GM19035 (cell line): ENCODE measurements around the gene USF3.

ENCODE experiments used
- ATAC-seq: cut with Tn5 transposase; IDR thresholded peaks from one replicate; pipeline ENCODE4 v1.9.1; 2021; ENCODE audit not compliant: unreplicated experiment

The USF3 gene

DNA sequence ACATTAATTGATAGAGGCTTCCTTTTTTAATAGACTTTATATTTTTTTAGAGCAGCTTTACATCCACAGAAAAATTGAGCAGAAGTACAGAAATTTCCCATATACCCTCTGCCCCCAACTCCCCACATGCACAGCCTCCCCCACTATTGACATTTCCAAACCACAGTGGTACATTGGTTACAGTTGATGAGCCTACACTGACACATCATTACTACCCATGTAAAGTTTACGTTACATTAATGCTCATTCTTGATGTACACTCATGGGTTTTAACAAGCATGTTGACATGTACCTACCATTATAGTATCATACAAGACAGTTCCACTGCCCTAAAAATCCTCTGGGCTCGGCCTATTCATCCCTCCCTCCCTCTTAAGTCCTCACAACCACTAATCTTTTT lies 78.7 kb downstream of the USF3 start:
- no peak for ATAC-seq

- ATAC-seq = no peak
These were observed 80.5 kb downstream of the USF3 start for GRCh38 chr3:113615976-113616375.

- ATAC-seq = no peak
These were observed 82.0 kb downstream of the USF3 start for GRCh38 chr3:113614402-113614801.

DNA sequence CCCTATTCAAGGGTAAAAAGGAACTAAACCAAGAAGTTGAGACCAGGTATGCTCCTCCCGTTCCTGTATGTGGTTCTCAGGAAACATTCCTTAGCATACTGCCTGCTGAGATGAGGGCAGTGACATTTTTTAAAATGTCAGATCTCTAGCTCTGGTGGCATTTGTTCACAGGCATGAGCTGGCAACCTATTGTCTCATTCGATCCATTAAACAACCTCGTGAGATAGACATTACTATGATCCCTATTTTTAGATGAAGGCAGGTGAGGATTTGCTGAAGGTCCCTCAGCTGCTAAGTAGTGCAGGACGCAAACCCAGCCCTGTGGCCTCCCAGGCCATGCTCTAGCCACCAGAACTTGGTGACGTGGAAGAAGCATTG lies 89.2 kb downstream of the USF3 start:
- ATAC-seq = no peak

DNA sequence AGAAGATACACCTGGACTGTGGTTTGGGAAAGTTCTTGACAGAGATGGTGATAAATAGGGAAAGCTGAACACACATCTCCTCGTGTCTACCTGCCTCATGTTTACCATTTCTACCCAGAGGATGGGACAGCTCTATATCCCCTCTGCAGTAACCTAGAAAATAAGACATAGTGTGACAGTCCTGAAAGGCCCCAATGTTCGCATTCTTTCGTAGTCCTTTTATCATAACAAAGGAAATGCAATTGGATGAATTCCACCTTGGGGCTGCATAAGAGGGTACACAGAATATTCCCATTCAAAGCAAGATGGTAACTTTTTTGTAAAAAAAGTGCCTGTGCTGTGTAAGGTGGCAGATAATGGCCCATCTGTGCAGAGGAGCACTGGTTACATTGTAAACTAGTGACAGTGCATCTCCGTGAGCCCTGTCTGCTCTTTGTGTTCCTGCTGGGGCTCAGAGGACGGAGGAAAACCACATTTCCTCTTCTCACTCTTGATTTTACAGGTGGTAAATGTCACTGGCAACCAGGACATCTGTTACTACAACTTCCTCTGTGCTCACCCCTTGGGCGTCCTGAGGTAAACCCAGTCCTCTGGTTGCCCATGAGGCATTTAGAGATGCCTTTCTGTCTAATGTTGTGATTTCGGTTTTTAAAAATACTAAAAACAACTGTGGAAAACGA lies 89.8 kb downstream of the USF3 start:
- ATAC-seq = peak; percentile 99

DNA sequence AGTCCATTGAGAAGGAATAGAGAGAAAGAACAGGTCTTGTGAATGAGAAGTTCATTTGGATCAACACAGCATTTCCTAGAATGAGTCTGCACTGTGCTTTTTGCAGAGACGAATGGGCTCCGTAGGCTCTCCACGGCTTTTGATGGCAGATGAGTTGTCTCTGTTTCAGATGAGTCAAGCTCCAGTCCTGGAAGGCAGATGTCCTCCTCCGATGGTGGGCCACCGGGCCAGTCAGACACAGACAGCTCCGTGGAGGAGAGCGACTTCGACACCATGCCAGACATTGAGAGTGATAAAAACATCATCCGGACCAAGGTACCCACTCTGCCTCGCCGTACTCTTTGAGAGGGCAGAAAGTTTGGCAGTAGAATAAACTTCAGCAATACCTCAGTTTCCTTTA lies 93.6 kb downstream of the USF3 start:
- ATAC-seq = no peak

DNA sequence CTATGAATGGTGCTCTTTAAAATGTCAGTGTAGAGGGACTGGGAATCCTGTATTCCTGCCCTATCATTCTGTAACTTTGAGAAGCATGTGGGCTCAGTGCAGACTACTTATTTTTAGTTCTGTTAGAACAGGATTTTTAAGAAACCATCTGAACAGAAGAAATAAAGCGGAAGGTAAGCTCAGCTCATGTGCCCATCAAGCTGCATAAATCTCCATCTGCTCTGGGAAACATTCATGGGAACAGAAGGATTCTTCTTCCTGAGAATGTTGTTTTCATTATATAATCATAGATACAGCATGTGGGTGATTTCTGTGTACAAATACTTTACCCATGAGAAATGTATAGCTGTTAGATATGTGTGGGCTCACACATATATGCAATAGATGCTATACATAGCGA lies 94.2 kb downstream of the USF3 start:
- no peak for ATAC-seq

- ATAC-seq = no peak
These were observed 95.2 kb downstream of the USF3 start for GRCh38 chr3:113601240-113601639.

DNA sequence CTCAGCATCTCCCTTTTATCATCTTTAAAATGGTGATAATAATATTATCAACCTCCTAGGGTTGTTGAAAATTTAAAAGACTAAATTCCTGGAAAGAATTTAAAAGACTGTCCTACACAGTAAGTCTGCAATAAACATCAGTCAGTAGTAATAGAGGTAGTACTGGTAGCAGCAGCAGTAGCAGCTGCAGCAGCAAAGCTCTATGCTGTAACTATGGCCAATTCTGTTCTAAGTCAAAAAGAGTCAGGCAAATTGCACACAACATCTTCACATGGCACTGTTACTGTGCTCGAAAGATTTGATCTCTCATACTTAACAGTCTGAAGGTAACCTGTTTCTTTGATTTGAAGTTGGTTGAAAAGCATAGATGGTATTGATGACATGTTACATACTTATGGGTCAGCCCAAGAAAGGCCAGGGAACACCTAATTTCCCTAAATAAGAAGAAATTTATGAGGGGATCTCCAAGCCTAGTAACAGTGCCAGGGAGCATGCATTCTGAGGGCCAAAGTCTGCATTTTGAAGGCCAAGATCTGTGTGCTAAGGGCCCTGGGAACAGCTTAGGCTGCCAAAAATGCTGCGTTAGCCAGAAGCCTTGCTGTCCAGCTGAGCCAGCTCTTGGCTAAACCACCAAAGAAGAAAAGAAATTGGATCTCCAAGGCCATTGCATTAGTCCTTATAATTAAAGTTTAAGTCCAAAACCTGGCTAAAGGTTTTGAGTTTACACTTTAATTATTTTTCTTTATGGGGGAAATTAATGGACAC lies 95.8 kb downstream of the USF3 start:
- ATAC-seq = no peak
